ENCODE measurements around the gene DNAH11.
"Not testable (repeated sequence)": the region's sequence is repeated elsewhere in the genome, so short reads cannot be mapped to it uniquely, and the experiment has no call there.

DNA sequence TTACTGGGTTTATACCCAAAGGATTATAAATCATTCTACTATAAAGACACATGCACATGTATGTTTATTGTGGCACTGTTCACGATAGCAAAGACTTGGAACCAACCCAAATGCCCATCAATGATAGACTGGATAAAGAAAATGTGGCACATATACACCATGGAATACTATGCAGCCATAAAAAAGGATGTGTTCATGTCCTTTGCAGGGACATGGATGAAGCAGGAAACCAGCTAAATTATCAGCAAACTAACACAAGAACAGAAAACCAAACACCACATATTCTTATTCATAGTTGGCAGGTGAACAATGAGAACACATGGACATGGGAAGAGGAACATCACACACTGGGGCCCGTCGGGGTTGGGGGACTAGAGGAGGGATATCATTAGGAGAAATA lies 390.5 kb downstream of the DNAH11 start:
- not testable (repeated sequence) for TF ChIP-seq EZH2 (IDR thresholded peaks at IDR 0.05); POLR2A (IDR thresholded peaks at IDR 0.05; ENCODE audit: borderline replicate concordance, extremely low read depth, insufficient read depth, insufficient read length); EGR1 (IDR thresholded peaks at IDR 0.05; ENCODE audit: low read depth); SIN3A (IDR thresholded peaks at IDR 0.05; ENCODE audit: low read depth); JUND (IDR thresholded peaks at IDR 0.05); RAD21 (IDR thresholded peaks at IDR 0.05; ENCODE audit: low read depth)
- TF ChIP-seq, protein P1, sequence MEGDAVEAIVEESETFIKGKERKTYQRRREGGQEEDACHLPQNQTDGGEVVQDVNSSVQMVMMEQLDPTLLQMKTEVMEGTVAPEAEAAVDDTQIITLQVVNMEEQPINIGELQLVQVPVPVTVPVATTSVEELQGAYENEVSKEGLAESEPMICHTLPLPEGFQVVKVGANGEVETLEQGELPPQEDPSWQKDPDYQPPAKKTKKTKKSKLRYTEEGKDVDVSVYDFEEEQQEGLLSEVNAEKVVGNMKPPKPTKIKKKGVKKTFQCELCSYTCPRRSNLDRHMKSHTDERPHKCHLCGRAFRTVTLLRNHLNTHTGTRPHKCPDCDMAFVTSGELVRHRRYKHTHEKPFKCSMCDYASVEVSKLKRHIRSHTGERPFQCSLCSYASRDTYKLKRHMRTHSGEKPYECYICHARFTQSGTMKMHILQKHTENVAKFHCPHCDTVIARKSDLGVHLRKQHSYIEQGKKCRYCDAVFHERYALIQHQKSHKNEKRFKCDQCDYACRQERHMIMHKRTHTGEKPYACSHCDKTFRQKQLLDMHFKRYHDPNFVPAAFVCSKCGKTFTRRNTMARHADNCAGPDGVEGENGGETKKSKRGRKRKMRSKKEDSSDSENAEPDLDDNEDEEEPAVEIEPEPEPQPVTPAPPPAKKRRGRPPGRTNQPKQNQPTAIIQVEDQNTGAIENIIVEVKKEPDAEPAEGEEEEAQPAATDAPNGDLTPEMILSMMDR (IDR thresholded peaks at IDR 0.05 in 2 of 3, conservative IDR thresholded peaks at IDR 0.05 in 1 of 3; ENCODE audit: borderline replicate concordance in 1 of 3, insufficient read depth in 1 of 3, low read depth in 2 of 3, low read length in 2 of 3) = not testable (repeated sequence)
- TF ChIP-seq, protein P2, sequence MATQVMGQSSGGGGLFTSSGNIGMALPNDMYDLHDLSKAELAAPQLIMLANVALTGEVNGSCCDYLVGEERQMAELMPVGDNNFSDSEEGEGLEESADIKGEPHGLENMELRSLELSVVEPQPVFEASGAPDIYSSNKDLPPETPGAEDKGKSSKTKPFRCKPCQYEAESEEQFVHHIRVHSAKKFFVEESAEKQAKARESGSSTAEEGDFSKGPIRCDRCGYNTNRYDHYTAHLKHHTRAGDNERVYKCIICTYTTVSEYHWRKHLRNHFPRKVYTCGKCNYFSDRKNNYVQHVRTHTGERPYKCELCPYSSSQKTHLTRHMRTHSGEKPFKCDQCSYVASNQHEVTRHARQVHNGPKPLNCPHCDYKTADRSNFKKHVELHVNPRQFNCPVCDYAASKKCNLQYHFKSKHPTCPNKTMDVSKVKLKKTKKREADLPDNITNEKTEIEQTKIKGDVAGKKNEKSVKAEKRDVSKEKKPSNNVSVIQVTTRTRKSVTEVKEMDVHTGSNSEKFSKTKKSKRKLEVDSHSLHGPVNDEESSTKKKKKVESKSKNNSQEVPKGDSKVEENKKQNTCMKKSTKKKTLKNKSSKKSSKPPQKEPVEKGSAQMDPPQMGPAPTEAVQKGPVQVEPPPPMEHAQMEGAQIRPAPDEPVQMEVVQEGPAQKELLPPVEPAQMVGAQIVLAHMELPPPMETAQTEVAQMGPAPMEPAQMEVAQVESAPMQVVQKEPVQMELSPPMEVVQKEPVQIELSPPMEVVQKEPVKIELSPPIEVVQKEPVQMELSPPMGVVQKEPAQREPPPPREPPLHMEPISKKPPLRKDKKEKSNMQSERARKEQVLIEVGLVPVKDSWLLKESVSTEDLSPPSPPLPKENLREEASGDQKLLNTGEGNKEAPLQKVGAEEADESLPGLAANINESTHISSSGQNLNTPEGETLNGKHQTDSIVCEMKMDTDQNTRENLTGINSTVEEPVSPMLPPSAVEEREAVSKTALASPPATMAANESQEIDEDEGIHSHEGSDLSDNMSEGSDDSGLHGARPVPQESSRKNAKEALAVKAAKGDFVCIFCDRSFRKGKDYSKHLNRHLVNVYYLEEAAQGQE (IDR thresholded peaks at IDR 0.05; ENCODE audit: low read depth) = not testable (repeated sequence)

Data from HCT116 (cell line).